ENCODE results near the gene UNC5A. TPM values are rescaled to one million over a fixed set of nuclear protein-coding genes. Genes with fewer than 3 reads are reported as not detected.

UNC5A gene
- total RNA-seq, 1 donor from 2014 or later = 0.21 TPM

GRCh38 chr5:176831425-176831824 is 21.1 kb downstream of the UNC5A start:
- peaks cover 14% of the 10 kb centered on the region for H3K27me3 ChIP-seq (ENCODE audit: low read depth)
- no peaks in the 10 kb centered on the region for H3K36me3 ChIP-seq
- intact Hi-C loops (cut with DNase I) = no loop called here
- no peaks in the 10 kb centered on the region for H3K4me1 ChIP-seq
- ATAC-seq (no peak), DNase-seq (no peak)
- no peak overlapping the region for H3K4me3 ChIP-seq
- no peak for TF ChIP-seq CTCF (IDR thresholded peaks at IDR 0.05)
- no peaks in the 10 kb centered on the region for H3K9me3 ChIP-seq
- no peak overlapping the region for H3K27ac ChIP-seq

GRCh38 chr5:176832162-176832561 is 21.8 kb downstream of the UNC5A start:
- no peaks in the 10 kb centered on the region for H3K4me1 ChIP-seq
- no peak for ATAC-seq
- H3K4me3 ChIP-seq = no peak overlapping the region
- no peak for DNase-seq
- intact Hi-C loops (cut with DNase I) = no loop called here
- no peak for TF ChIP-seq CTCF (IDR thresholded peaks at IDR 0.05)
- H3K27me3 ChIP-seq (ENCODE audit: low read depth) = peaks cover 14% of the 10 kb centered on the region
- H3K9me3 ChIP-seq = no peaks in the 10 kb centered on the region
- H3K36me3 ChIP-seq = no peaks in the 10 kb centered on the region
- no peak overlapping the region for H3K27ac ChIP-seq

GRCh38 chr5:176833286-176833685 is 22.9 kb downstream of the UNC5A start:
- H3K27me3 ChIP-seq (ENCODE audit: low read depth) = peaks cover 14% of the 10 kb centered on the region
- no peak overlapping the region for H3K27ac ChIP-seq
- no peak for TF ChIP-seq CTCF (IDR thresholded peaks at IDR 0.05)
- no peaks in the 10 kb centered on the region for H3K9me3 ChIP-seq
- no peaks in the 10 kb centered on the region for H3K36me3 ChIP-seq
- no peaks in the 10 kb centered on the region for H3K4me1 ChIP-seq
- no peak overlapping the region for H3K4me3 ChIP-seq
- ATAC-seq (no peak), DNase-seq (no peak)
- intact Hi-C loops (cut with DNase I) = no loop called here

- ATAC-seq = no peak
Observed at GRCh38 chr5:176835918-176836317, 25.6 kb downstream of the UNC5A start.

GRCh38 chr5:176836811-176837706 is 26.7 kb downstream of the UNC5A start:
- no peak for DNase-seq
- no peak for TF ChIP-seq CTCF (IDR thresholded peaks at IDR 0.05)
- no peaks in the 10 kb centered on the region for H3K9me3 ChIP-seq
- no peaks in the 10 kb centered on the region for H3K4me1 ChIP-seq
- intact Hi-C loops (cut with DNase I) = no loop called here
- H3K36me3 ChIP-seq = no peaks in the 10 kb centered on the region
- H3K4me3 ChIP-seq = no peak overlapping the region
- H3K27me3 ChIP-seq (ENCODE audit: low read depth) = peaks cover 30% of the 10 kb centered on the region
- no peak for ATAC-seq
- H3K27ac ChIP-seq = no peak overlapping the region

More at GRCh38 chr5:176835918-176836317, 25.6 kb downstream of the UNC5A start:
- Histone ChIP-seq H3K36me3 (no peaks in the 10 kb centered on the region), H3K27ac (no peak overlapping the region), H3K27me3 (ENCODE audit: low read depth) (peaks cover 22% of the 10 kb centered on the region), H3K4me1 (no peaks in the 10 kb centered on the region), H3K4me3 (no peak overlapping the region), H3K9me3 (no peaks in the 10 kb centered on the region)
- intact Hi-C loops (cut with DNase I) = no loop called here
- no peak for TF ChIP-seq CTCF (IDR thresholded peaks at IDR 0.05)
- no peak for DNase-seq

Data from lower lobe of right lung (tissue), 2 donors.